ENCODE data around the gene REV3L. TPM values are rescaled to one million over a fixed set of nuclear protein-coding genes. Genes with fewer than 3 reads are reported as not detected.
A peak's percentile ranks its signal among the peaks of the same experiment; 100 is the strongest.

Gene REV3L
- polyA plus RNA-seq, 6 donors from 2014 or later = 3.2 to 18.5 (median 8.8) TPM

GRCh38 chr6:111280445-111280955, 202.5 kb downstream of the REV3L start:
- Mint-ChIP-seq H3K4me3 (no peak overlapping the region), H3K4me1 (peaks cover 10 to 28% (median 13%) of the 10 kb centered on the region in 3 donors), H3K36me3 (peaks cover 44 to 60% of the 10 kb centered on the region in 2 donors), H3K27me3 (no peaks in the 10 kb centered on the region), H3K27ac (peak overlapping the region in 2 of 6 donors; percentile 42 to 51), H3K9me3 (peaks cover 0 to 13% (median 7%) of the 10 kb centered on the region in 7 donors)
- ATAC-seq (ENCODE audit: low read depth in 2 of 2) (no peak), DNase-seq (no peak)

DNA sequence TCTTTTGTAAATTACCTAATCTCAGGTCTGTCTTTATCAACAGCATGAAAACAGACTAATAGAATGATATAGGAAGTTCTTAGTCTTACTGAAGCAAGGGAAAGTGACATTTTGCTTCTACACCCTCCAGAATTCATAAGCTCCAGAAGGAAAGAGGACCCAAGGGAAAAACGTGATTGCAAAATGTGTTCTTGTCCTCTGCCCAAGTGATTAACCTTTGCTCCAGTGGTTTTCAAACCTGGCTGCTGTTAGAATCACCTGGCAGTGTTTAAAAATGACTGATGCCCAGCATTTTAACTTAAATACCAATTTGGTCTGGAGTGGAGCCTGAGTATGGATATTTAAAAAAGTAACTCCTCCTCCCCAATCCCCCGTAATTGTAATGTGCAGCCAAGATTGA, 204.3 kb downstream of the REV3L start:
- Mint-ChIP-seq H3K4me1 (peaks cover 0 to 11% (median under 1%) of the 10 kb centered on the region in 3 donors), H3K36me3 (peaks cover 60 to 72% of the 10 kb centered on the region in 2 donors), H3K27ac (no peak overlapping the region), H3K27me3 (no peaks in the 10 kb centered on the region), H3K4me3 (no peak overlapping the region), H3K9me3 (peaks cover 7 to 29% (median 20%) of the 10 kb centered on the region in 7 donors)
- ATAC-seq (ENCODE audit: low read depth in 2 of 2) (no peak), DNase-seq (no peak)

- ATAC-seq (ENCODE audit: low read depth in 2 of 2) (no peak), DNase-seq (no peak)
- peaks cover 67 to 78% of the 10 kb centered on the region in 2 donors for H3K36me3 Mint-ChIP-seq
- H3K27ac Mint-ChIP-seq = no peak overlapping the region
- no peaks in the 10 kb centered on the region for H3K27me3 Mint-ChIP-seq
- H3K9me3 Mint-ChIP-seq = peaks cover 7 to 37% (median 28%) of the 10 kb centered on the region in 7 donors
- no peak overlapping the region for H3K4me3 Mint-ChIP-seq
- peaks cover 0 to 9% (median 0%) of the 10 kb centered on the region in 3 donors for H3K4me1 Mint-ChIP-seq
Observed at GRCh38 chr6:111277819-111278218, 205.2 kb downstream of the REV3L start.

DNA sequence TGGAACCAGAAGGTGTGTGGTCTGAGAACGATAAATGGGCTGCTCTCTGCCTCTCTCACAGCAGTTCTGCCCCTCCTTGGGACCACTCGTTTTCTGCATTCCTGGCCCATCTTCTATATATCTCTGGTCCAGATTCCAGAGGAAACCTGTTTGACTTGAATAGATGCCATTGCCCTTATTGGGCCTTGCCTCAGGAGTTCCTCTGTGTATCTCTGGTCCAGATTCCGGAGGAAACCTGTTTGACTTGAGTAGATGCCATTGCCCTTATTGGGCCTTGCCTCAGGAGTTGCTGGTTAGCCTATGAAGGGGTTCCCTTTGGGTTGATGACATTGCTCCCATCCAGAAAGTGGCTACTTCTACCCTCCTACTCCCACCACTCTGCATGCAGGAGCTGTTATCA, 206.3 kb downstream of the REV3L start:
- H3K4me3 Mint-ChIP-seq = no peak overlapping the region
- no peaks in the 10 kb centered on the region for H3K27me3 Mint-ChIP-seq
- ATAC-seq (ENCODE audit: low read depth in 2 of 2) = no peak
- H3K27ac Mint-ChIP-seq = no peak overlapping the region
- peaks cover 7 to 37% (median 28%) of the 10 kb centered on the region in 7 donors for H3K9me3 Mint-ChIP-seq
- DNase-seq = no peak
- peaks cover 0 to 6% (median 0%) of the 10 kb centered on the region in 3 donors for H3K4me1 Mint-ChIP-seq
- H3K36me3 Mint-ChIP-seq = peaks cover 67 to 69% of the 10 kb centered on the region in 2 donors

DNA sequence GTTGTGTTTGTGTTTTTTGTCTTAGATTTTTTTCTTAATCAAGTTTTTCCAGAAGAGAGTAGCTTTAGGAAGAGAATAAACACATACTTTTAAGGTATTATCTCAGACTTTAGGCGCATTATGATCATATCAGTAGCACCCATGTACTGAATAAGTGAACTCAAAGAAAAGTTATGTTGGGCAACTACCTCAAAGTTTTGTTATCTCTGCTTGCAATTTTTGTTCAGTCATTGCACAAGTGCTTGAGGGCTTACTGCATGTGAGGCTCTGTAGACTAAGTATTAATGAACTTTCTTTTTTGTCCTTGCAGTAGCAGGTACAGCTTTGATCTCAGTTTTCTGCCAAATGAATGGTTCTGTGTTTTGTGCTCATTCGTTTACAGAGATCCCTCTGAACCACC, 206.7 kb downstream of the REV3L start:
- Mint-ChIP-seq H3K9me3 (peaks cover 7 to 37% (median 28%) of the 10 kb centered on the region in 7 donors), H3K36me3 (peaks cover 67% of the 10 kb centered on the region in 2 donors), H3K4me1 (peaks cover 0 to 6% (median 0%) of the 10 kb centered on the region in 3 donors), H3K27ac (no peak overlapping the region), H3K27me3 (no peaks in the 10 kb centered on the region), H3K4me3 (no peak overlapping the region)
- ATAC-seq (ENCODE audit: low read depth in 2 of 2) = no peak
- DNase-seq = no peak

- Mint-ChIP-seq H3K9me3 (peaks cover 7 to 37% (median 28%) of the 10 kb centered on the region in 7 donors), H3K4me3 (no peak overlapping the region), H3K27me3 (no peaks in the 10 kb centered on the region), H3K36me3 (peaks cover 60 to 64% of the 10 kb centered on the region in 2 donors), H3K4me1 (peaks cover 0 to 6% (median 0%) of the 10 kb centered on the region in 3 donors), H3K27ac (peak overlapping the region in 4 of 6 donors; percentile 26 to 80 (median 38))
- ATAC-seq (ENCODE audit: low read depth in 2 of 2) = no peak
- DNase-seq = no peak
Observed at GRCh38 chr6:111274593-111275217, 208.3 kb downstream of the REV3L start.

DNA sequence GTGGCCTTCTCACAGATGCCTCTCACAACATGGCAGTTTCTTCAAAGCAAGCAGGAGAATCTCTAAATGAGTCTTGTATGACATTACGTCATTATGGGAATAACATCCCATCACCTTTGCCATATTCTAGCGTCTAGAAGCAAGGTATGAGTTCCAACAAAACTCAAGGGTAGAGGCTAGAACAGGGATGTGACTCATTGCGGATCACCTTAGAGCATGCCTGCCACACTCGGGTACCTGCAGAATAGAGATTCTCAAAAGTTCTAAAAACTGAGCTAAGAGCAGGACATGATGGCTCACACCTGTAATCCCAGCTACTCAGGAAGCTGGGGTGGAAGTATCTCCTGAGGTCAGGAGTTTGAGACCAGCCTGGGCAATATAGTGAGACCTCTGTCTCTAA, 212.9 kb downstream of the REV3L start:
- no peak overlapping the region for H3K27ac Mint-ChIP-seq
- peaks cover 7 to 22% (median 18%) of the 10 kb centered on the region in 7 donors for H3K9me3 Mint-ChIP-seq
- H3K4me1 Mint-ChIP-seq = peaks cover 7 to 29% (median 17%) of the 10 kb centered on the region in 3 donors
- ATAC-seq (ENCODE audit: low read depth in 2 of 2) = no peak
- H3K36me3 Mint-ChIP-seq = peaks cover 21 to 33% of the 10 kb centered on the region in 2 donors
- no peaks in the 10 kb centered on the region for H3K27me3 Mint-ChIP-seq
- DNase-seq = no peak
- H3K4me3 Mint-ChIP-seq = no peak overlapping the region

GRCh38 chr6:111269401-111269970, 213.5 kb downstream of the REV3L start:
- H3K27ac Mint-ChIP-seq = peak overlapping the region in 1 of 6 donors; percentile 11
- H3K36me3 Mint-ChIP-seq = peaks cover 15 to 26% of the 10 kb centered on the region in 2 donors
- H3K9me3 Mint-ChIP-seq = peaks cover 5 to 16% (median 12%) of the 10 kb centered on the region in 7 donors
- ATAC-seq (ENCODE audit: low read depth in 2 of 2) = no peak
- no peak overlapping the region for H3K4me3 Mint-ChIP-seq
- no peaks in the 10 kb centered on the region for H3K27me3 Mint-ChIP-seq
- no peak for DNase-seq
- H3K4me1 Mint-ChIP-seq = peaks cover 7 to 29% (median 17%) of the 10 kb centered on the region in 3 donors

DNA sequence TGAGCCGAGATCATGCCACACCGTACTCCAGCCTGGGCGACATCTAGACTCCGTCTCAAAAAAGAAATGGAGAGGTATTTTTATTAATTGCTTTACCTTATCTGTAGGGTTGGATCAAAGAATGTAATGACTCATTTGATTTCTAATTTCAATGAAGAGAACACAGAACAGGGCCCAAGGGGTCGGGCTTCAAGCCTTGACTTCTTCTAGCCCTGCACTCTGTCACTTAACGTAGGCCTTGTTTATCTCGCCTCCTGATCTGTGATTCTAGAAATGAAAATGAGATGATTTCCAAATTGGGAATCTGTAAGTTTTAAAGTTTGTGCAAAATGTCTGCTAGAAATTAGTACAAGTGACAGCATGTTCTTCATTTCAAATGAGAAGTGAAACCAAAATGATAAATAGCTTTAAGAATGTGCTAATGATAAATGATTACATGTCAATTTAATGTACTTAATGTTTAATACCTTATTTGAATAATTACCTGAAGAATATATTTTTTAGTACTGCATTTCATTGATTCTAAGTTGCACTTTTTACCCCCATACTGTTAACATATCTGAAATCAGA, 215.2 kb downstream of the REV3L start:
- DNase-seq = no peak
- Mint-ChIP-seq H3K4me1 (peaks cover 10 to 25% (median 19%) of the 10 kb centered on the region in 3 donors), H3K9me3 (peaks cover 0 to under 1% (median 0%) of the 10 kb centered on the region in 7 donors), H3K36me3 (peaks cover 0 to 20% of the 10 kb centered on the region in 2 donors), H3K27ac (peak overlapping the region; percentile 65 to 87 (median 75)), H3K4me3 (peak overlapping the region in 1 of 8 donors; percentile 38), H3K27me3 (no peaks in the 10 kb centered on the region)
- ATAC-seq (ENCODE audit: low read depth in 2 of 2) = no peak

- Mint-ChIP-seq H3K27ac (peak overlapping the region in 3 of 6 donors; percentile 22 to 69 (median 65)), H3K9me3 (no peaks in the 10 kb centered on the region), H3K4me3 (no peak overlapping the region), H3K36me3 (peaks cover 0 to 20% of the 10 kb centered on the region in 2 donors), H3K27me3 (no peaks in the 10 kb centered on the region), H3K4me1 (peaks cover 10 to 32% (median 24%) of the 10 kb centered on the region in 3 donors)
- DNase-seq = no peak
- ATAC-seq (ENCODE audit: low read depth in 2 of 2) = no peak
Observed at GRCh38 chr6:111266276-111266675, 216.7 kb downstream of the REV3L start.

DNA sequence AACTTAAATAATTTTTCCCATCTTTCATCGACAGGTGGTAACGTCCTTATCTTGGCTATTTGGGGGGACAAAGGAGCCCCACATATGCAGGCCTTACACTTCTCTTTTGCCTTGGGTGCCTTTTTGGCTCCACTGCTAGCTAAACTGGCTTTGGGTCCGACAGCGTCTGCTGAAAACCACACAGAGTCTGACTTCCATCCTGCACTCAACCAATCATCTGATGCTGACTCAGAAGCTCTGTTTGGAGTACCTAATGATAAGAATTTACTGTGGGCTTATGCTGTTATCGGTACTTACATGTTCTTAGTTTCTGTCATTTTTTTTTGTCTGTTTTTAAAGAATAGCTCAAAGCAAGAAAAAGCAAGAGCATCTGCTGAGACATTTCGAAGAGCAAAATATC, 217.2 kb downstream of the REV3L start:
- H3K36me3 Mint-ChIP-seq = peaks cover 0 to 20% of the 10 kb centered on the region in 2 donors
- ATAC-seq (ENCODE audit: low read depth in 2 of 2) = no peak
- H3K4me3 Mint-ChIP-seq = no peak overlapping the region
- DNase-seq = no peak
- no peaks in the 10 kb centered on the region for H3K9me3 Mint-ChIP-seq
- H3K27me3 Mint-ChIP-seq = no peaks in the 10 kb centered on the region
- H3K4me1 Mint-ChIP-seq = peaks cover 10 to 36% (median 26%) of the 10 kb centered on the region in 3 donors
- peak overlapping the region in 3 of 6 donors; percentile 34 to 81 (median 49) for H3K27ac Mint-ChIP-seq

GRCh38 chr6:111263837-111264236, 219.2 kb downstream of the REV3L start:
- no peak overlapping the region for H3K4me3 Mint-ChIP-seq
- no peaks in the 10 kb centered on the region for H3K27me3 Mint-ChIP-seq
- no peaks in the 10 kb centered on the region for H3K9me3 Mint-ChIP-seq
- ATAC-seq (ENCODE audit: low read depth in 2 of 2) = no peak
- peak overlapping the region in 2 of 6 donors; percentile 7 to 59 for H3K27ac Mint-ChIP-seq
- H3K36me3 Mint-ChIP-seq = peaks cover 0 to 11% of the 10 kb centered on the region in 2 donors
- H3K4me1 Mint-ChIP-seq = peaks cover 12 to 45% (median 34%) of the 10 kb centered on the region in 3 donors
- no peak for DNase-seq

DNA sequence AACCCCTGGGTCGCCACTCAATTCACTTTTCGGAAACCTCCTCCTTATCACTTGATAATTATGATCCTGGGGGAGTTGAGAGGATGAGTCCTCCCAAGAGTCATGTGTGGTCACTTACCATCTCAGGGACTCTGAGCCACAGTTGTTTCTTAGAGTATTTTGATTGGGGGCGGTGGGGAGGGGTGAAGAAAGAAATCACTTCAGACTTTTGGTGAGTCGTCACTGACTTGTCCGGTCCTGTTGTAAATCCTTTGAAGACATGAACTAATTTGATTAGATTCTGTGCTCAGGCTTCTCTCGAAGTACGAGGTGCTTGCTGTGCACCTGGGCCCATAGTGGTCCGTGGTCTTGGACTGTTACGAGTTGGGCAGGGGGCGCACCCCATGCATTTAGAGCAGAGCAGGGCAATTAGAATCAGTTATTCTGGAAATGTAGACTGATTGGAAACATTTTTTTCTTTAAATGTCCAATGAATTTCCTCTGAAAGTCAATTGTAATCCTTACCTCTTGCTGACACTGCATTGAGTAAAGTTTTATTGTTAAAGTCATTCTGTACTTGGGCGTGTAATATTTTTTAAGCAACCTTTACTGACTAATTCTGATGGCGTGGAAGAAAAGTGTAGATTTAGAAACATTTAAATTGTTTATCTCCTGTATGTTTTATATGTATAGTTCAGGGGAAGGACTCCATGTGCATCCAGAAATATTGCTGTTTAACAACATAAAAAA, 222.3 kb downstream of the REV3L start:
- Mint-ChIP-seq H3K27me3 (no peaks in the 10 kb centered on the region), H3K36me3 (peaks cover 0 to 6% of the 10 kb centered on the region in 2 donors), H3K4me1 (peaks cover 8 to 35% (median 23%) of the 10 kb centered on the region in 3 donors), H3K4me3 (peak overlapping the region; percentile 76 to 94 (median 86)), H3K27ac (peak overlapping the region in 5 of 6 donors; percentile 62 to 95 (median 91)), H3K9me3 (no peaks in the 10 kb centered on the region)
- ATAC-seq (ENCODE audit: low read depth in 2 of 2) = no peak
- no peak for DNase-seq

Measured in naive B cell (primary cell).